KMS-11 (cell line): ENCODE results near the gene RGS3.

Experiments
- H2AFZ ChIP-seq: fragments of 200-600 bp; sonication (generic); 2 replicates; pipeline ENCODE4 v1.6.1; 2016; ENCODE audit warnings: antibody characterized with exemption, mixed run types, low read depth
- H3K27ac ChIP-seq: fragments of 200-600 bp; sonication (generic); 2 replicates; pipeline ENCODE4 v1.6.1; 2016; ENCODE audit warnings: mild to moderate bottlenecking, mixed run types
- H3K27me3 ChIP-seq: fragments of 200-600 bp; sonication (generic); 2 replicates; pipeline ENCODE4 v1.6.1; 2017; ENCODE audit warnings: mild to moderate bottlenecking, low read depth, mixed run types, moderate library complexity; ENCODE audit not compliant: insufficient read depth
- H3K36me3 ChIP-seq: fragments of 200-600 bp; sonication (generic); 2 replicates; pipeline ENCODE4 v1.6.1; 2017; ENCODE audit warnings: mild to moderate bottlenecking, mixed run types; ENCODE audit not compliant: insufficient read depth
- H3K4me1 ChIP-seq: fragments of 200-600 bp; sonication (generic); 2 replicates; pipeline ENCODE4 v1.6.1; 2016; ENCODE audit warnings: mild to moderate bottlenecking, low read depth, mixed run types; ENCODE audit not compliant: poor library complexity, severe bottlenecking
- H3K4me2 ChIP-seq: fragments of 200-600 bp; sonication (generic); 2 replicates; pipeline ENCODE4 v1.7.0; 2016; ENCODE audit warnings: mild to moderate bottlenecking, mixed run types
- H3K4me3 ChIP-seq: fragments of 200-600 bp; sonication (generic); IDR thresholded peaks from 2 replicates; pipeline ENCODE4 v1.6.1; 2017; ENCODE audit warnings: low read depth, low read length, mixed read lengths; ENCODE audit not compliant: insufficient read depth
- H3K79me2 ChIP-seq: fragments of 200-600 bp; sonication (generic); 2 replicates; pipeline ENCODE4 v1.6.1; 2016; ENCODE audit warnings: low read depth, mixed run types; ENCODE audit not compliant: insufficient read depth
- H3K9ac ChIP-seq: fragments of 200-600 bp; sonication (generic); 2 replicates; pipeline ENCODE4 v1.6.1; 2016; ENCODE audit warnings: mild to moderate bottlenecking, mixed run types
- H4K20me1 ChIP-seq: fragments of 200-600 bp; sonication (generic); 2 replicates; pipeline ENCODE4 v1.6.1; 2016; ENCODE audit warnings: mild to moderate bottlenecking, mixed run types; ENCODE audit not compliant: insufficient read depth
- CTCF ChIP-seq: fragments of 200-600 bp; sonication (generic); conservative IDR thresholded peaks from 2 replicates; pipeline ENCODE4 v1.6.1; 2017; ENCODE audit warnings: low read depth, mild to moderate bottlenecking, antibody characterized with exemption, low read length, moderate library complexity, mixed read lengths

The RGS3 gene

GRCh38 chr9:113619491-113620376, 156.2 kb downstream of the RGS3 start:
- H3K4me1 ChIP-seq: no peaks in the 10 kb centered on the region
- no peak overlapping the region for H3K27ac ChIP-seq
- H3K9ac ChIP-seq: no peak overlapping the region
- no peaks in the 10 kb centered on the region for H3K36me3 ChIP-seq
- TF ChIP-seq CTCF: no peak
- H4K20me1 ChIP-seq: no peaks in the 10 kb centered on the region
- H2AFZ ChIP-seq: no peak overlapping the region
- H3K4me3 ChIP-seq: no peak overlapping the region
- no peak overlapping the region for H3K4me2 ChIP-seq
- no peaks in the 10 kb centered on the region for H3K27me3 ChIP-seq
- no peaks in the 10 kb centered on the region for H3K79me2 ChIP-seq

- no peak for TF ChIP-seq CTCF
- H3K4me3 ChIP-seq: no peak overlapping the region
- no peaks in the 10 kb centered on the region for H3K79me2 ChIP-seq
- no peak overlapping the region for H3K27ac ChIP-seq
- H3K4me1 ChIP-seq: no peaks in the 10 kb centered on the region
- H4K20me1 ChIP-seq: no peaks in the 10 kb centered on the region
- H3K9ac ChIP-seq: no peak overlapping the region
- H2AFZ ChIP-seq: no peak overlapping the region
- no peaks in the 10 kb centered on the region for H3K36me3 ChIP-seq
- H3K4me2 ChIP-seq: no peak overlapping the region
- no peaks in the 10 kb centered on the region for H3K27me3 ChIP-seq
Measured at GRCh38 chr9:113620377-113621161, 157.0 kb downstream of the RGS3 start.

- H3K4me3 ChIP-seq: no peak overlapping the region
- H3K27ac ChIP-seq: no peak overlapping the region
- TF ChIP-seq CTCF: no peak
- no peaks in the 10 kb centered on the region for H3K36me3 ChIP-seq
- no peaks in the 10 kb centered on the region for H3K79me2 ChIP-seq
- H3K27me3 ChIP-seq: no peaks in the 10 kb centered on the region
- H4K20me1 ChIP-seq: no peaks in the 10 kb centered on the region
- no peak overlapping the region for H3K4me2 ChIP-seq
- no peak overlapping the region for H3K9ac ChIP-seq
- H2AFZ ChIP-seq: no peak overlapping the region
- no peaks in the 10 kb centered on the region for H3K4me1 ChIP-seq
Measured at GRCh38 chr9:113621309-113621791, 157.8 kb downstream of the RGS3 start.

GRCh38 chr9:113621980-113622379, 158.5 kb downstream of the RGS3 start:
- no peak overlapping the region for H2AFZ ChIP-seq
- H3K9ac ChIP-seq: no peak overlapping the region
- H3K4me1 ChIP-seq: no peaks in the 10 kb centered on the region
- H3K79me2 ChIP-seq: no peaks in the 10 kb centered on the region
- no peak overlapping the region for H3K4me3 ChIP-seq
- no peak overlapping the region for H3K27ac ChIP-seq
- no peaks in the 10 kb centered on the region for H4K20me1 ChIP-seq
- no peaks in the 10 kb centered on the region for H3K36me3 ChIP-seq
- TF ChIP-seq CTCF: no peak
- no peaks in the 10 kb centered on the region for H3K27me3 ChIP-seq
- H3K4me2 ChIP-seq: no peak overlapping the region
